HepG2 (cell line): ENCODE measurements around the gene CXXC5. TPM values are rescaled to one million over a fixed set of nuclear protein-coding genes. Genes with fewer than 3 reads are reported as not detected.
A peak's percentile ranks its signal among the peaks of the same experiment; 100 is the strongest.

Experiments
- CHCHD3 ChIP-seq: sonication (generic); formaldehyde crosslinking; IDR thresholded peaks from 2 replicates; pipeline ENCODE4 v1.8.0; 2022; ENCODE audit warnings: mild to moderate bottlenecking, missing genetic modification reagents, moderate library complexity
- E2F1 ChIP-seq: sonication (generic); formaldehyde crosslinking; IDR thresholded peaks from 2 replicates; pipeline ENCODE4 v1.5.0; 2020; ENCODE audit warnings: missing genetic modification reagents
- FOXA1 ChIP-seq, 2 experiments: fragments of 450-650 bp in 1 of 2; sonication (generic) in 1 of 2; formaldehyde crosslinking in 1 of 2; IDR thresholded peaks; 2 replicates each; pipeline versions ENCODE4 v1.4.0 to v1.6.1; 2016 to 2020; ENCODE audit warnings: missing genetic modification reagents in 1 of 2
- GPN1 ChIP-seq: sonication (generic); formaldehyde crosslinking; IDR thresholded peaks from 2 replicates; pipeline ENCODE4 v1.5.1; 2020; ENCODE audit warnings: missing genetic modification reagents, borderline replicate concordance
- HINFP ChIP-seq: sonication (generic); formaldehyde crosslinking; IDR thresholded peaks from 2 replicates; pipeline ENCODE4 v1.4.0; 2020; ENCODE audit warnings: low read depth, mild to moderate bottlenecking, missing genetic modification reagents
- HOXA3 ChIP-seq: sonication (generic); formaldehyde crosslinking; IDR thresholded peaks from 2 replicates; pipeline ENCODE4 v1.5.0; 2020; ENCODE audit warnings: missing genetic modification reagents
- IKZF4 ChIP-seq: sonication (generic); formaldehyde crosslinking; IDR thresholded peaks from 2 replicates; pipeline ENCODE4 v1.5.1; 2020; ENCODE audit warnings: borderline replicate concordance, mild to moderate bottlenecking, low read depth, missing genetic modification reagents; ENCODE audit errors: not compliant biosample characterization
- KLF15 ChIP-seq: sonication (generic); formaldehyde crosslinking; IDR thresholded peaks from 2 replicates; pipeline ENCODE4 v1.8.1; 2023; ENCODE audit warnings: borderline replicate concordance, mild to moderate bottlenecking, inconsistent platforms, missing genetic modification reagents, mixed read lengths
- MTERF4 ChIP-seq: sonication (generic); formaldehyde crosslinking; IDR thresholded peaks from 2 replicates; pipeline ENCODE4 v1.8.0; 2023; ENCODE audit warnings: mild to moderate bottlenecking, missing genetic modification reagents
- SMAD9 ChIP-seq: sonication (generic); formaldehyde crosslinking; IDR thresholded peaks from 2 replicates; pipeline ENCODE4 v1.5.1; 2020; ENCODE audit warnings: mild to moderate bottlenecking, missing genetic modification reagents
- SP2 ChIP-seq: sonication (generic); formaldehyde crosslinking; IDR thresholded peaks from 2 replicates; pipeline ENCODE4 v1.5.1; 2020; ENCODE audit warnings: mild to moderate bottlenecking, missing genetic modification reagents
- STAT6 ChIP-seq: sonication (generic); formaldehyde crosslinking; IDR thresholded peaks from 2 replicates; pipeline ENCODE4 v1.4.0; 2020; ENCODE audit warnings: missing genetic modification reagents, mild to moderate bottlenecking, borderline replicate concordance
- TEAD2 ChIP-seq: sonication (generic); formaldehyde crosslinking; IDR thresholded peaks from 2 replicates; pipeline ENCODE4 v1.9.0; 2021; ENCODE audit warnings: missing genetic modification reagents
- ZBTB2 ChIP-seq: sonication (generic); formaldehyde crosslinking; IDR thresholded peaks from 2 replicates; pipeline ENCODE4 v1.8.0; 2022; ENCODE audit warnings: low read depth, missing genetic modification reagents
- ZBTB26 ChIP-seq: IDR thresholded peaks from 2 replicates; pipeline ENCODE4 v1.6.1; 2016; ENCODE audit warnings: missing compliant biosample characterization, missing genetic modification reagents, borderline replicate concordance
- ZNF17 ChIP-seq: sonication (generic); formaldehyde crosslinking; IDR thresholded peaks from 2 replicates; pipeline ENCODE4 v1.5.0; 2020; ENCODE audit warnings: mild to moderate bottlenecking, missing genetic modification reagents
- ZNF431 ChIP-seq: sonication (generic); formaldehyde crosslinking; IDR thresholded peaks from 2 replicates; pipeline ENCODE4 v1.9.0; 2022; ENCODE audit warnings: missing genetic modification reagents, low read depth, mild to moderate bottlenecking, borderline replicate concordance
- ZNF44 ChIP-seq: sonication (generic); formaldehyde crosslinking; IDR thresholded peaks from 2 replicates; pipeline ENCODE4 v1.5.1; 2020; ENCODE audit warnings: mild to moderate bottlenecking, missing genetic modification reagents
- polyA plus RNA-seq, 8 experiments: library from polyadenylated mRNA; depleted of rRNA in 3 of 8; stranded (reverse) in 7 of 8; unstranded in 1 of 8; fragments of >200 nt; fragmentation: Illumina TruSeq in 4 of 8; extraction: Trizol in 4 of 8; gene quantifications; 2 replicates each; pipeline versions ENCODE4 v1.2.1 to v1.2.3, GENCODE V29; 2011 to 2016; ENCODE audit warnings: low read depth in 4 of 8, missing spikeins in 1 of 8, mixed read lengths in 1 of 8; ENCODE audit not compliant: insufficient read depth in 1 of 8
- total RNA-seq, 5 experiments: library from RNA; depleted of rRNA; stranded (reverse); fragments of >200 nt; fragmentation: Illumina TruSeq; extraction: Trizol; gene quantifications; 2 replicates each; pipeline ENCODE4 v1.2.3, GENCODE V29; 2016; ENCODE audit warnings: low read depth in 1 of 5

Gene CXXC5
- total and polyA plus RNA-seq, 2 of the 13 experiments (the other 11 are each of a cell fraction or from before 2014, with no cell fraction given) = 32.3 to 33.0 TPM

- TF ChIP-seq TEAD2 (no peak), MTERF4 (no peak), ZNF431 (CRISPR knock-in tag) (no peak), STAT6 (no peak), HOXA3 (CRISPR knock-in tag) (0 out of 2 replicates have a peak, but pooled peaks have one; percentile 9), GPN1 (CRISPR knock-in tag) (no peak), IKZF4 (no peak), E2F1 (CRISPR knock-in tag) (no peak), SP2 (CRISPR knock-in tag) (no peak), FOXA1 (IDR thresholded peaks at IDR 0.05) (no peak), FOXA1 (CRISPR knock-in tag; IDR thresholded peaks at IDR 0.05) (0 out of 2 replicates have a peak, but pooled peaks have one; percentile 11), SMAD9 (CRISPR knock-in tag) (no peak), KLF15 (no peak), ZBTB2 (CRISPR knock-in tag) (0 out of 2 replicates have a peak, but pooled peaks have one; percentile 18), HINFP (CRISPR knock-in tag) (no peak), ZNF44 (CRISPR knock-in tag) (no peak), ZBTB26 (CRISPR knock-in tag) (no peak), ZNF17 (CRISPR knock-in tag) (no peak), CHCHD3 (CRISPR knock-in tag) (no peak)
Observed at GRCh38 chr5:139698490-139699146, 50.5 kb downstream of the CXXC5 start (continued).
